IMR-90 (cell line): Measurements from ENCODE around the gene C10orf71. TPM values are rescaled to one million over a fixed set of nuclear protein-coding genes. Genes with fewer than 3 reads are reported as not detected.

Experiments used
- ATAC-seq: fragments of 200-7000 bp; cut with Tn5 transposase; 2 replicates; pipeline ENCODE4 v1.9.1; 2020; ENCODE audit warnings: low read depth, mild to moderate bottlenecking, moderate library complexity
- BruUV-seq: library from RNA; stranded (reverse); fragments of 400-500 nt; replicated peaks from 2 replicates; lab custom pipeline; 2021; lab: Mats Ljungman, UMichigan
- CTCF ChIA-PET: fragments of 300-600 bp; formaldehyde crosslinking; extraction: SDS; loops from one replicate; lab custom pipeline; 2021; ENCODE audit warnings: antibody characterized with exemption; lab: Yijun Ruan, JAX
- POLR2A ChIA-PET: fragments of 300-600 bp; sonication (Branson Sonifier 250); formaldehyde crosslinking; loops from one replicate; lab custom pipeline; 2022; ENCODE audit warnings: antibody characterized with exemption; ENCODE audit not compliant: unreplicated experiment; lab: Charles Lee
- DNase-seq: peaks from one replicate; pipeline ENCODE4 v3.0.0; 2013
- H2AFZ ChIP-seq: replicated peaks from 2 replicates; pipeline ENCODE3; 2013; ENCODE audit warnings: low read length, mild to moderate bottlenecking; ENCODE audit not compliant: poor library complexity
- H2AK5ac ChIP-seq: 2 replicates; pipeline ENCODE4 v1.6.1; 2013; ENCODE audit warnings: low read depth, low read length, inconsistent platforms
- H2AK9ac ChIP-seq: replicated peaks from 2 replicates; pipeline ENCODE3; 2013; ENCODE audit warnings: mild to moderate bottlenecking, low read depth, low read length, moderate library complexity; ENCODE audit not compliant: poor library complexity
- H2BK120ac ChIP-seq: 2 replicates; pipeline ENCODE4 v1.6.1; 2013; ENCODE audit warnings: low read depth, low read length, inconsistent platforms
- H2BK15ac ChIP-seq: 3 replicates; pipeline ENCODE4 v1.6.1; 2013; ENCODE audit warnings: low read depth, low read length, inconsistent platforms
- H2BK20ac ChIP-seq: 2 replicates; pipeline ENCODE4 v1.6.1; 2013; ENCODE audit warnings: low read depth, mild to moderate bottlenecking, inconsistent platforms, low read length, moderate library complexity
- H2BK5ac ChIP-seq: 2 replicates; pipeline ENCODE4 v1.6.1; 2013; ENCODE audit warnings: mild to moderate bottlenecking, low read depth, low read length, inconsistent platforms; ENCODE audit not compliant: poor library complexity, severe bottlenecking
- H3K14ac ChIP-seq: replicated peaks from 2 replicates; pipeline ENCODE4 v1.6.1; 2013; ENCODE audit warnings: low read depth, low read length, inconsistent platforms
- H3K18ac ChIP-seq: 2 replicates; pipeline ENCODE4 v1.6.1; 2013; ENCODE audit warnings: low read depth, low read length, control low read depth
- H3K23ac ChIP-seq: 2 replicates; pipeline ENCODE4 v1.6.1; 2013; ENCODE audit warnings: low read depth, low read length, inconsistent platforms
- H3K27ac ChIP-seq: 2 replicates; pipeline ENCODE4 v1.5.1; 2013; ENCODE audit warnings: mild to moderate bottlenecking, control low read depth, low read length; ENCODE audit not compliant: insufficient read depth
- H3K27me3 ChIP-seq: 2 replicates; pipeline ENCODE4 v1.6.1; 2013; ENCODE audit warnings: low read length; ENCODE audit not compliant: control insufficient read depth, insufficient read depth
- H3K36me3 ChIP-seq: 2 replicates; pipeline ENCODE4 v1.6.1; 2013; ENCODE audit warnings: low read length, mixed read lengths; ENCODE audit not compliant: control insufficient read depth, insufficient read depth
- H3K4ac ChIP-seq: 2 replicates; pipeline ENCODE4 v1.6.1; 2013; ENCODE audit warnings: low read depth, low read length, inconsistent platforms
- H3K4me1 ChIP-seq: 2 replicates; pipeline ENCODE4 v1.6.1; 2013; ENCODE audit warnings: low read length, mixed read lengths; ENCODE audit not compliant: control insufficient read depth, insufficient read depth
- H3K4me2 ChIP-seq: 2 replicates; pipeline ENCODE4 v1.6.1; 2013; ENCODE audit warnings: low read depth, mild to moderate bottlenecking, control low read depth, low read length, moderate library complexity
- H3K4me3 ChIP-seq: 2 replicates; pipeline ENCODE4 v1.5.1; 2013; ENCODE audit warnings: low read depth, mild to moderate bottlenecking, control low read depth, low read length, moderate library complexity; ENCODE audit not compliant: insufficient read depth
- H3K56ac ChIP-seq: 2 replicates; pipeline ENCODE4 v1.6.1; 2013; ENCODE audit warnings: low read length, inconsistent platforms; ENCODE audit not compliant: insufficient read depth; ENCODE audit errors: extremely low read depth
- H3K79me1 ChIP-seq, 2 experiments: 2 replicates each; pipeline ENCODE4 v1.6.1; 2013; ENCODE audit warnings: low read length in 2 of 2, inconsistent platforms in 1 of 2, low read depth in 1 of 2
- H3K9ac ChIP-seq: 2 replicates; pipeline ENCODE4 v1.6.1; 2013; ENCODE audit warnings: low read depth, low read length, control low read depth
- H3K9me1 ChIP-seq: 2 replicates; pipeline ENCODE4 v1.6.1; 2013; ENCODE audit warnings: low read length, inconsistent platforms; ENCODE audit not compliant: insufficient read depth
- H3K9me3 ChIP-seq: 2 replicates; pipeline ENCODE4 v1.6.1; 2013; ENCODE audit warnings: low read length; ENCODE audit not compliant: control insufficient read depth, insufficient read depth
- H4K20me1 ChIP-seq: 2 replicates; pipeline ENCODE4 v1.6.1; 2013; ENCODE audit warnings: low read length, inconsistent platforms; ENCODE audit not compliant: insufficient read depth
- H4K5ac ChIP-seq: 2 replicates; pipeline ENCODE4 v1.6.1; 2013; ENCODE audit warnings: mild to moderate bottlenecking, low read depth, low read length, control low read depth
- H4K8ac ChIP-seq, 2 experiments: 2 replicates each; pipeline ENCODE4 v1.6.1; 2013; ENCODE audit warnings: low read depth in 2 of 2, low read length in 2 of 2, control low read depth in 1 of 2, inconsistent platforms in 1 of 2
- H4K91ac ChIP-seq: 2 replicates; pipeline ENCODE4 v1.6.1; 2013; ENCODE audit warnings: low read depth, low read length, inconsistent platforms; ENCODE audit not compliant: insufficient read depth
- CHD1 ChIP-seq: IDR thresholded peaks from 2 replicates; pipeline ENCODE4 v1.6.1; 2012; ENCODE audit warnings: low read depth, low read length, improper control_type of control experiment
- ELK1 ChIP-seq: fragments of 150-350 bp; IDR thresholded peaks from 2 replicates; pipeline ENCODE4 v1.6.1; 2016; ENCODE audit warnings: low read depth, mild to moderate bottlenecking, low read length, moderate library complexity, borderline replicate concordance
- FOS ChIP-seq: fragments of 150-350 bp; IDR thresholded peaks from 2 replicates; pipeline ENCODE4 v1.6.1; 2016; ENCODE audit warnings: low read depth, low read length
- MAFK ChIP-seq: IDR thresholded peaks from 2 replicates; pipeline ENCODE4 v1.6.1; 2012; ENCODE audit warnings: low read depth, low read length, improper control_type of control experiment
- MAZ ChIP-seq: IDR thresholded peaks from 2 replicates; pipeline ENCODE4 v1.6.1; 2012; ENCODE audit warnings: low read depth, mild to moderate bottlenecking, low read length, improper control_type of control experiment, moderate library complexity, borderline replicate concordance
- MXI1 ChIP-seq: IDR thresholded peaks from 2 replicates; pipeline ENCODE4 v1.6.1; 2012; ENCODE audit warnings: low read depth, mild to moderate bottlenecking, low read length, moderate library complexity, borderline replicate concordance
- NFE2L2 ChIP-seq: fragments of 150-350 bp; IDR thresholded peaks from 2 replicates; pipeline ENCODE4 v1.6.1; 2016; ENCODE audit warnings: low read depth, mild to moderate bottlenecking, low read length
- POLR2A ChIP-seq: IDR thresholded peaks from 2 replicates; pipeline ENCODE4 v1.6.1; 2012; ENCODE audit warnings: mild to moderate bottlenecking, low read depth, low read length
- RAD21 ChIP-seq: IDR thresholded peaks from 2 replicates; pipeline ENCODE4 v1.6.1; 2012; ENCODE audit warnings: low read length, improper control_type of control experiment
- RFX5 ChIP-seq: IDR thresholded peaks from 2 replicates; pipeline ENCODE4 v1.8.0; 2012; ENCODE audit warnings: low read depth, mild to moderate bottlenecking, low read length, moderate library complexity
- SMC3 ChIP-seq: fragments of 150-350 bp; IDR thresholded peaks from 2 replicates; pipeline ENCODE4 v1.6.1; 2016; ENCODE audit warnings: low read depth, mild to moderate bottlenecking, antibody characterized with exemption, low read length, moderate library complexity
- USF2 ChIP-seq: fragments of 150-350 bp; IDR thresholded peaks from 2 replicates; pipeline ENCODE4 v1.6.1; 2017; ENCODE audit warnings: mild to moderate bottlenecking, antibody characterized with exemption, low read length, low read depth
- WGBS, 2 experiments: methylation state at CpG; one replicate each; pipeline versions ENCODE4 v1.1.5 to v1.1.7; 2013; ENCODE audit warnings: missing lambda C conversion rate in 2 of 2; ENCODE audit not compliant: insufficient read length in 1 of 2; ENCODE audit errors: extremely low coverage in 2 of 2; 5-methylcytosine and 5-hydroxymethylcytosine counted together
- dilution Hi-C: fragments of 300-500 bp; cut with HindIII; formaldehyde crosslinking; loops from one replicate; pipeline ENCODE4 v1.14.3; 2018; ENCODE audit warnings: low sequenced_read_pairs; ENCODE audit not compliant: unreplicated experiment
- in situ Hi-C: fragments of 300-500 bp; cut with MboI; formaldehyde crosslinking; loops from 3 replicates; pipeline ENCODE4 v1.14.3; 2019; ENCODE audit warnings: low sequenced_read_pairs, inconsistent platforms, mixed read lengths
- intact Hi-C: fragments of 100-400 bp; cut with micrococcal nuclease; formaldehyde crosslinking; loops from 2 replicates; pipeline ENCODE4 v1.10.0; 2022
- polyA plus RNA-seq, 3 experiments: library from polyadenylated mRNA; depleted of rRNA; stranded (reverse); fragments of >200 nt; gene quantifications; 2 replicates each; pipeline ENCODE4 v1.2.3, GENCODE V29; 2012; ENCODE audit warnings: low replicate concordance in 1 of 3
- total RNA-seq: library from RNA; depleted of rRNA; stranded (reverse); fragments of >200 nt; gene quantifications from 2 replicates; pipeline ENCODE4 v1.2.3, GENCODE V29; 2012

Gene C10orf71
- total and polyA plus RNA-seq, 2 of the 4 experiments (the other 2 are of a cell fraction) = not detected

GRCh38 chr10:49333192-49333591 lies 34.2 kb downstream of the C10orf71 start:
- 50% methylated on average over 1 of the region's 6 CpGs; no CpG with 5 or more reads in 1 of the 2 experiments for WGBS, 2 experiments

More at GRCh38 chr10:49333192-49333591, 34.2 kb downstream of the C10orf71 start:
- Histone ChIP-seq H2BK5ac (no peak overlapping the region), H4K91ac (no peak overlapping the region), H2BK120ac (no peak overlapping the region), H3K9me3 (no peaks in the 10 kb centered on the region), H2AK9ac (no peak overlapping the region), H3K9ac (no peak overlapping the region), H4K5ac (no peak overlapping the region), H2BK20ac (no peak overlapping the region), H3K4me1 (no peaks in the 10 kb centered on the region), H3K9me1 (no peaks in the 10 kb centered on the region), H3K23ac (no peak overlapping the region), H2BK15ac (no peak overlapping the region), H3K14ac (no peak overlapping the region), H3K79me1 (no peaks in the 10 kb centered on the region), H4K20me1 (no peaks in the 10 kb centered on the region), H4K8ac (no peak overlapping the region), H2AK5ac (no peak overlapping the region), H3K36me3 (no peaks in the 10 kb centered on the region), H3K27me3 (peaks cover 6% of the 10 kb centered on the region), H3K4ac (no peak overlapping the region), H3K27ac (no peak overlapping the region), H2AFZ (no peak overlapping the region), H3K56ac (no peak overlapping the region), H3K18ac (no peak overlapping the region), H3K4me3 (no peak overlapping the region), H3K4me2 (no peak overlapping the region)
- ChIA-PET CTCF (no interaction called here), POLR2A (no interaction called here)
- dilution Hi-C loops = no loop called here
- BruUV-seq = no TSS peak
- intact Hi-C loops = no loop called here
- no peak for TF ChIP-seq CHD1
- no peak for TF ChIP-seq NFE2L2
- no peak for TF ChIP-seq MAFK
- TF ChIP-seq USF2 = no peak
- no peak for TF ChIP-seq FOS
- TF ChIP-seq RFX5 = no peak
- TF ChIP-seq SMC3 = no peak
- no peak for TF ChIP-seq POLR2A
- TF ChIP-seq ELK1 = no peak
- TF ChIP-seq MAZ = no peak
- no peak for TF ChIP-seq RAD21
- TF ChIP-seq MXI1 = no peak
- DNase-seq (no peak), ATAC-seq (no peak)
- in situ Hi-C loops = no loop called here
